ENCODE results near the gene STAG3. TPM values are rescaled to one million over a fixed set of nuclear protein-coding genes. Genes with fewer than 3 reads are reported as not detected.
"Not testable (repeated sequence)": the region's sequence is repeated elsewhere in the genome, so short reads cannot be mapped to it uniquely, and the experiment has no call there.

Gene STAG3
- total RNA-seq, 4 donors from 2014 or later, result 0.49 to 2.5 TPM; not detected in 2

- H3K27ac ChIP-seq; H3K36me3 ChIP-seq; DNase-seq; H3K4me1 ChIP-seq; H3K27me3 ChIP-seq; intact Hi-C loops (cut with DNase I; ENCODE audit: low total_unique reads); H3K9me3 ChIP-seq; H3K4me3 ChIP-seq: not testable (repeated sequence)
Measured at GRCh38 chr7:100244988-100245605, 67.4 kb downstream of the STAG3 start.

- H3K4me1 ChIP-seq; intact Hi-C loops (cut with DNase I; ENCODE audit: low total_unique reads); H3K27ac ChIP-seq; DNase-seq; H3K4me3 ChIP-seq; H3K36me3 ChIP-seq; H3K27me3 ChIP-seq; H3K9me3 ChIP-seq: not testable (repeated sequence)
Measured at GRCh38 chr7:100246121-100246864, 68.6 kb downstream of the STAG3 start.

GRCh38 chr7:100246865-100247137 lies 69.1 kb downstream of the STAG3 start:
- H3K36me3 ChIP-seq; H3K27ac ChIP-seq; DNase-seq; intact Hi-C loops (cut with DNase I; ENCODE audit: low total_unique reads); H3K4me1 ChIP-seq; H3K4me3 ChIP-seq; H3K9me3 ChIP-seq; H3K27me3 ChIP-seq: not testable (repeated sequence)

- no peaks in the 10 kb centered on the region for H3K27me3 ChIP-seq
- no peaks in the 10 kb centered on the region for H3K4me1 ChIP-seq
- no peak for TF ChIP-seq POLR2A (IDR thresholded peaks at IDR 0.05)
- TF ChIP-seq CTCF (IDR thresholded peaks at IDR 0.05), result no peak
- H3K27ac ChIP-seq, result no peak overlapping the region
- H3K9me3 ChIP-seq, result no peaks in the 10 kb centered on the region
- no peaks in the 10 kb centered on the region for H3K36me3 ChIP-seq
- no peak overlapping the region for H3K4me3 ChIP-seq
- intact Hi-C loops (cut with DNase I; ENCODE audit: low total_unique reads), result no loop called here
- DNase-seq, result no peak
Measured at GRCh38 chr7:100247152-100247757, 69.5 kb downstream of the STAG3 start.

- TF ChIP-seq POLR2A (IDR thresholded peaks at IDR 0.05) (no peak), CTCF (IDR thresholded peaks at IDR 0.05) (no peak)
- H3K9me3 ChIP-seq, result no peaks in the 10 kb centered on the region
Measured at GRCh38 chr7:100248483-100248882, 70.8 kb downstream of the STAG3 start.

GRCh38 chr7:100257017-100257416 lies 79.3 kb downstream of the STAG3 start:
- DNase-seq, result no peak
- no peaks in the 10 kb centered on the region for H3K4me1 ChIP-seq
- H3K9me3 ChIP-seq, result no peaks in the 10 kb centered on the region
- no peaks in the 10 kb centered on the region for H3K36me3 ChIP-seq
- H3K27me3 ChIP-seq, result no peaks in the 10 kb centered on the region
- no peak for TF ChIP-seq CTCF (IDR thresholded peaks at IDR 0.05)
- TF ChIP-seq POLR2A (IDR thresholded peaks at IDR 0.05), result no peak
- no peak overlapping the region for H3K4me3 ChIP-seq
- H3K27ac ChIP-seq, result no peak overlapping the region
- intact Hi-C loops (cut with DNase I; ENCODE audit: low total_unique reads), result no loop called here

More at GRCh38 chr7:100248483-100248882, 70.8 kb downstream of the STAG3 start:
- H3K4me1 ChIP-seq, result no peaks in the 10 kb centered on the region
- no peaks in the 10 kb centered on the region for H3K27me3 ChIP-seq
- no peak overlapping the region for H3K4me3 ChIP-seq
- H3K36me3 ChIP-seq, result no peaks in the 10 kb centered on the region
- H3K27ac ChIP-seq, result no peak overlapping the region
- intact Hi-C loops (cut with DNase I; ENCODE audit: low total_unique reads), result no loop called here
- DNase-seq, result no peak

GRCh38 chr7:100259984-100260383 lies 82.3 kb downstream of the STAG3 start:
- DNase-seq; H3K36me3 ChIP-seq; H3K4me3 ChIP-seq; intact Hi-C loops (cut with DNase I; ENCODE audit: low total_unique reads); H3K27me3 ChIP-seq; H3K27ac ChIP-seq; H3K9me3 ChIP-seq; H3K4me1 ChIP-seq: not testable (repeated sequence)

GRCh38 chr7:100262896-100263295 lies 85.2 kb downstream of the STAG3 start:
- DNase-seq; H3K36me3 ChIP-seq; H3K4me3 ChIP-seq; H3K27me3 ChIP-seq; intact Hi-C loops (cut with DNase I; ENCODE audit: low total_unique reads); H3K27ac ChIP-seq; H3K9me3 ChIP-seq; H3K4me1 ChIP-seq: not testable (repeated sequence)
